Loucy (cell line): ENCODE measurements around the gene KNDC1.
"Not testable (repeated sequence)": the region's sequence is repeated elsewhere in the genome, so short reads cannot be mapped to it uniquely, and the experiment has no call there.

Source experiments
- H2AFZ ChIP-seq: fragments of 200-600 bp; sonication (generic); 2 replicates; pipeline ENCODE4 v1.6.0; 2016; ENCODE audit warnings: antibody characterized with exemption, mild to moderate bottlenecking, low read length, moderate library complexity
- H3F3A ChIP-seq: fragments of 200-600 bp; 2 replicates; pipeline ENCODE4 v1.6.0; 2016; ENCODE audit warnings: antibody characterized with exemption, low read depth, mild to moderate bottlenecking
- H3K27me3 ChIP-seq: fragments of 200-600 bp; sonication (generic); 2 replicates; pipeline ENCODE4 v1.6.1; 2014; ENCODE audit warnings: low read length, mild to moderate bottlenecking; ENCODE audit not compliant: insufficient read depth, poor library complexity, severe bottlenecking
- H3K36me3 ChIP-seq: fragments of 200-600 bp; sonication (generic); 2 replicates; pipeline ENCODE4 v1.6.1; 2016; ENCODE audit warnings: low read length; ENCODE audit not compliant: insufficient read depth
- H3K4me1 ChIP-seq: fragments of 200-600 bp; sonication (generic); 2 replicates; pipeline ENCODE4 v1.5.1; 2014; ENCODE audit warnings: low read length, mild to moderate bottlenecking; ENCODE audit not compliant: insufficient read depth, poor library complexity, severe bottlenecking
- H3K4me2 ChIP-seq: fragments of 200-600 bp; sonication (generic); 2 replicates; pipeline ENCODE4 v1.6.0; 2014; ENCODE audit warnings: antibody characterized with exemption, low read length, low read depth, mild to moderate bottlenecking; ENCODE audit not compliant: poor library complexity, severe bottlenecking
- H3K4me3 ChIP-seq: fragments of 200-600 bp; sonication (generic); 2 replicates; pipeline ENCODE4 v1.5.1; 2014; ENCODE audit warnings: low read length, mild to moderate bottlenecking, mixed read lengths; ENCODE audit not compliant: poor library complexity, severe bottlenecking
- H3K79me2 ChIP-seq: fragments of 200-600 bp; sonication (generic); 2 replicates; pipeline ENCODE4 v1.6.1; 2014; ENCODE audit warnings: low read length; ENCODE audit not compliant: insufficient read depth
- H3K9ac ChIP-seq: fragments of 200-600 bp; sonication (generic); 2 replicates; pipeline ENCODE4 v1.6.0; 2014; ENCODE audit warnings: mild to moderate bottlenecking, low read depth, low read length, moderate library complexity; ENCODE audit not compliant: poor library complexity, severe bottlenecking
- H3K9me2 ChIP-seq: fragments of 200-600 bp; sonication (generic); replicated peaks from 2 replicates; pipeline ENCODE4 v1.6.1; 2016; ENCODE audit warnings: low read depth, low read length, mixed read lengths
- H3K9me3 ChIP-seq: fragments of 200-600 bp; sonication (generic); 2 replicates; pipeline ENCODE4 v1.6.1; 2014; ENCODE audit warnings: mild to moderate bottlenecking, antibody characterized with exemption, low read length, low read depth; ENCODE audit not compliant: insufficient read depth
- H4K20me1 ChIP-seq: fragments of 200-600 bp; sonication (generic); 2 replicates; pipeline ENCODE4 v1.6.0; 2014; ENCODE audit warnings: antibody characterized with exemption, low read length, mild to moderate bottlenecking; ENCODE audit not compliant: insufficient read depth, poor library complexity, severe bottlenecking
- CTCF ChIP-seq: fragments of 200-600 bp; sonication (generic); conservative IDR thresholded peaks from 2 replicates; pipeline ENCODE4 v1.5.1; 2014; ENCODE audit warnings: mild to moderate bottlenecking, antibody characterized with exemption, low read length
- EZH2phosphoT487 ChIP-seq: fragments of 200-600 bp; IDR thresholded peaks from 2 replicates; pipeline ENCODE4 v1.6.1; 2018; ENCODE audit warnings: antibody characterized with exemption, mild to moderate bottlenecking, moderate library complexity, borderline replicate concordance

KNDC1 gene

GRCh38 chr10:133159950-133160825 is at the start of gene KNDC1:
TSS of gene KNDC1 (plus strand) at chr10:133160219. CDS start at chr10:133160468, 249 bp downstream.
- H3K9me3 ChIP-seq = peaks cover 11% of the 10 kb centered on the region; the same call in 1 of the 2 replicates
- H3K4me1 ChIP-seq = no peaks in the 10 kb centered on the region
- no peak within 1 kb of the TSS for H3K9ac ChIP-seq
- H2AFZ ChIP-seq = no peak within 1 kb of the TSS
- H4K20me1 ChIP-seq = no peaks in the 10 kb centered on the region
- no peaks in the 10 kb centered on the region for H3K79me2 ChIP-seq
- H3F3A ChIP-seq = no peaks in the 10 kb centered on the region
- no peaks in the 10 kb centered on the region for H3K36me3 ChIP-seq
- H3K27me3 ChIP-seq = no peaks in the 10 kb centered on the region
- no peaks in the 10 kb centered on the region for H3K9me2 ChIP-seq
- H3K4me3 ChIP-seq = no peak within 1 kb of the TSS
- TF ChIP-seq EZH2phosphoT487 (no peak), CTCF (no peak)
- H3K4me2 ChIP-seq = no peak within 1 kb of the TSS

- no peaks in the 10 kb centered on the region for H3K9me2 ChIP-seq
- TF ChIP-seq EZH2phosphoT487 (no peak), CTCF (no peak)
- H4K20me1 ChIP-seq = no peaks in the 10 kb centered on the region
- no peak overlapping the region for H2AFZ ChIP-seq
- no peaks in the 10 kb centered on the region for H3K36me3 ChIP-seq
- H3K9ac ChIP-seq = no peak overlapping the region
- H3K4me2 ChIP-seq = no peak overlapping the region
- H3F3A ChIP-seq = no peaks in the 10 kb centered on the region
- no peaks in the 10 kb centered on the region for H3K27me3 ChIP-seq
- no peaks in the 10 kb centered on the region for H3K4me1 ChIP-seq
- peaks cover 44% of the 10 kb centered on the region; the same call in 1 of the 2 replicates for H3K9me3 ChIP-seq
- H3K79me2 ChIP-seq = no peaks in the 10 kb centered on the region
- no peak overlapping the region for H3K4me3 ChIP-seq
Observed at GRCh38 chr10:133110609-133111275, 49.3 kb upstream of the KNDC1 start.

GRCh38 chr10:133111640-133112039 is 48.4 kb upstream of the KNDC1 start:
- H3K4me2 ChIP-seq, H3K27me3 ChIP-seq, H4K20me1 ChIP-seq, H3K9ac ChIP-seq, H3F3A ChIP-seq, H2AFZ ChIP-seq, H3K9me2 ChIP-seq, H3K4me1 ChIP-seq, H3K79me2 ChIP-seq, H3K4me3 ChIP-seq, H3K36me3 ChIP-seq: not testable (repeated sequence)
- H3K9me3 ChIP-seq = peaks cover 42% of the 10 kb centered on the region; the same call in 1 of the 2 replicates
